HG02885 (cell line): ENCODE data around the gene NCLN.
A peak's percentile ranks its signal among the peaks of the same experiment; 100 is the strongest.
"Not testable (repeated sequence)": the region's sequence is repeated elsewhere in the genome, so short reads cannot be mapped to it uniquely, and the experiment has no call there.

Source experiments
- ATAC-seq: cut with Tn5 transposase; IDR thresholded peaks from one replicate; pipeline ENCODE4 v1.9.1; 2021; ENCODE audit warnings: mild to moderate bottlenecking; ENCODE audit not compliant: unreplicated experiment, poor library complexity

Gene NCLN

GRCh38 chr19:3183721-3184641, 1.7 kb upstream of the NCLN start:
- no peak for ATAC-seq

- peak; percentile 20 for ATAC-seq
Observed at GRCh38 chr19:3184847-3185460, 776 bp upstream of the NCLN start.

GRCh38 chr19:3186160-3186688, 494 bp downstream of the NCLN start:
- no peak for ATAC-seq

GRCh38 chr19:3186891-3187661, 1.3 kb downstream of the NCLN start:
- ATAC-seq: no peak

GRCh38 chr19:3187662-3188511, 2.2 kb downstream of the NCLN start:
- no peak for ATAC-seq

GRCh38 chr19:3188627-3189596, 3.2 kb downstream of the NCLN start:
- ATAC-seq: no peak

GRCh38 chr19:3189702-3190469, 4.2 kb downstream of the NCLN start:
- ATAC-seq: no peak

GRCh38 chr19:3190470-3190770, 4.7 kb downstream of the NCLN start:
- ATAC-seq: no peak

GRCh38 chr19:3190921-3191805, 5.4 kb downstream of the NCLN start:
- ATAC-seq: no peak

GRCh38 chr19:3191806-3192104, 6.0 kb downstream of the NCLN start:
- not testable (repeated sequence) for ATAC-seq

- no peak for ATAC-seq
Observed at GRCh38 chr19:3192228-3192635, 6.5 kb downstream of the NCLN start.

- ATAC-seq: no peak
Observed at GRCh38 chr19:3192684-3193083, 7.0 kb downstream of the NCLN start.

GRCh38 chr19:3193256-3194105, 7.8 kb downstream of the NCLN start:
- no peak for ATAC-seq

GRCh38 chr19:3194106-3195087, 8.7 kb downstream of the NCLN start:
- no peak for ATAC-seq
